Left kidney (tissue), 2 donors: ENCODE data around the gene TNFRSF6B. TPM values are rescaled to one million over a fixed set of nuclear protein-coding genes. Genes with fewer than 3 reads are reported as not detected.

Source experiments
- DNase-seq: peaks from one replicate; pipeline ENCODE4 v3.0.0-alpha.2; 2013
- polyA plus RNA-seq: library from polyadenylated mRNA; unstranded; fragments of 120-200 nt; gene quantifications from one replicate; pipeline ENCODE4 v1.2.1, GENCODE V29; 2013; ENCODE audit not compliant: insufficient read length

The TNFRSF6B gene
- polyA plus RNA-seq, 1 donor: 2.1 TPM

GRCh38 chr20:63695424-63696305 lies 787 bp upstream of the TNFRSF6B start:
- DNase-seq: no peak

GRCh38 chr20:63696306-63696627 lies 185 bp upstream of the TNFRSF6B start:
- DNase-seq: no peak

GRCh38 chr20:63697357-63697867 lies 960 bp downstream of the TNFRSF6B start:
- no peak for DNase-seq

- DNase-seq: no peak
Measured at GRCh38 chr20:63697868-63698545, 1.6 kb downstream of the TNFRSF6B start.

GRCh38 chr20:63698739-63699465 lies 2.5 kb downstream of the TNFRSF6B start:
- no peak for DNase-seq

GRCh38 chr20:63699466-63700198 lies 3.2 kb downstream of the TNFRSF6B start:
- DNase-seq: no peak

GRCh38 chr20:63700199-63701050 lies 4.0 kb downstream of the TNFRSF6B start:
- DNase-seq: no peak

GRCh38 chr20:63701051-63701328 lies 4.5 kb downstream of the TNFRSF6B start:
- DNase-seq: no peak

- DNase-seq: no peak
Measured at GRCh38 chr20:63701329-63702035, 5.0 kb downstream of the TNFRSF6B start.

GRCh38 chr20:63702036-63702665 lies 5.7 kb downstream of the TNFRSF6B start:
- DNase-seq: no peak

GRCh38 chr20:63702751-63703470 lies 6.5 kb downstream of the TNFRSF6B start:
- DNase-seq: no peak

- no peak for DNase-seq
Measured at GRCh38 chr20:63703471-63703975, 7.1 kb downstream of the TNFRSF6B start.

GRCh38 chr20:63703976-63704748 lies 7.7 kb downstream of the TNFRSF6B start:
- DNase-seq: no peak

- no peak for DNase-seq
Measured at GRCh38 chr20:63704749-63705117, 8.3 kb downstream of the TNFRSF6B start.

- DNase-seq: no peak
Measured at GRCh38 chr20:63705232-63706026, 9.0 kb downstream of the TNFRSF6B start.

- DNase-seq: no peak
Measured at GRCh38 chr20:63706027-63706695, 9.7 kb downstream of the TNFRSF6B start.
